ENCODE data around the gene BRIP1. TPM values are rescaled to one million over a fixed set of nuclear protein-coding genes. Genes with fewer than 3 reads are reported as not detected.

Gene BRIP1
- total RNA-seq, 3 donors from 2014 or later (not counting 1 experiment from before 2014, with no cell fraction given), result 2.7 to 3.7 (median 2.9) TPM

GRCh38 chr17:61645920-61646319 is 217.4 kb downstream of the BRIP1 start:
- Mint-ChIP-seq H3K36me3 (peaks cover 5% of the 10 kb centered on the region), H3K27ac (no peak overlapping the region), H3K9me3 (peaks cover 3% of the 10 kb centered on the region in 2 donors), H3K4me1 (no peaks in the 10 kb centered on the region), H3K27me3 (ENCODE audit: low read depth in 2 of 2) (peaks cover 13 to 29% of the 10 kb centered on the region in 2 donors), H3K4me3 (no peak overlapping the region)
- H3K27me3 ChIP-seq (ENCODE audit: control insufficient read depth, insufficient read depth, low read length), result no peaks in the 10 kb centered on the region
- H3K4me1 ChIP-seq (ENCODE audit: control insufficient read depth, insufficient read depth, low read length), result no peaks in the 10 kb centered on the region
- 96% methylated on average over 2 of the region's 3 CpGs for WGBS (ENCODE audit: insufficient coverage)
- TF ChIP-seq CTCF (IDR thresholded peaks at IDR 0.05), result no peak
- H3K36me3 ChIP-seq (ENCODE audit: control insufficient read depth, insufficient read depth, low read length), result no peaks in the 10 kb centered on the region
- no peak overlapping the region for H3K4me3 ChIP-seq (ENCODE audit: low read length)
- H3K27ac ChIP-seq (ENCODE audit: low read length), result no peak overlapping the region
- H3K9me3 ChIP-seq (ENCODE audit: control insufficient read depth, insufficient read depth, low read length), result no peaks in the 10 kb centered on the region
- DNase-seq (no peak), ATAC-seq (no peak)
- intact Hi-C loops (cut with micrococcal nuclease), result no loop called here

GRCh38 chr17:61644800-61645774 is 218.2 kb downstream of the BRIP1 start:
- H3K27ac Mint-ChIP-seq, result no peak overlapping the region
- no peak overlapping the region for H3K4me3 ChIP-seq (ENCODE audit: low read length)
- no CpG with 5 or more reads among the region's 2 CpGs for WGBS (ENCODE audit: insufficient coverage)
- no peaks in the 10 kb centered on the region for H3K9me3 Mint-ChIP-seq
- no peaks in the 10 kb centered on the region for H3K36me3 Mint-ChIP-seq
- H3K4me1 Mint-ChIP-seq, result no peaks in the 10 kb centered on the region
- intact Hi-C loops (cut with micrococcal nuclease), result no loop called here
- H3K4me1 ChIP-seq (ENCODE audit: control insufficient read depth, insufficient read depth, low read length), result no peaks in the 10 kb centered on the region
- DNase-seq, result no peak
- no peaks in the 10 kb centered on the region for H3K9me3 ChIP-seq (ENCODE audit: control insufficient read depth, insufficient read depth, low read length)
- no peak overlapping the region for H3K4me3 Mint-ChIP-seq
- no peak overlapping the region for H3K27ac ChIP-seq (ENCODE audit: low read length)
- no peaks in the 10 kb centered on the region for H3K27me3 ChIP-seq (ENCODE audit: control insufficient read depth, insufficient read depth, low read length)
- TF ChIP-seq CTCF (IDR thresholded peaks at IDR 0.05), result no peak
- peaks cover 10 to 27% of the 10 kb centered on the region in 2 donors for H3K27me3 Mint-ChIP-seq (ENCODE audit: low read depth in 2 of 2)
- ATAC-seq, result no peak
- H3K36me3 ChIP-seq (ENCODE audit: control insufficient read depth, insufficient read depth, low read length), result no peaks in the 10 kb centered on the region

- H3K36me3 Mint-ChIP-seq, result no peaks in the 10 kb centered on the region
- intact Hi-C loops (cut with micrococcal nuclease), result no loop called here
- TF ChIP-seq CTCF (IDR thresholded peaks at IDR 0.05), result no peak
- Histone ChIP-seq H3K27me3 (ENCODE audit: control insufficient read depth, insufficient read depth, low read length) (no peaks in the 10 kb centered on the region), H3K4me3 (ENCODE audit: low read length) (no peak overlapping the region), H3K4me1 (ENCODE audit: control insufficient read depth, insufficient read depth, low read length) (no peaks in the 10 kb centered on the region), H3K27ac (ENCODE audit: low read length) (no peak overlapping the region), H3K9me3 (ENCODE audit: control insufficient read depth, insufficient read depth, low read length) (no peaks in the 10 kb centered on the region), H3K36me3 (ENCODE audit: control insufficient read depth, insufficient read depth, low read length) (no peaks in the 10 kb centered on the region)
- peaks cover 19 to 50% of the 10 kb centered on the region in 2 donors for H3K27me3 Mint-ChIP-seq (ENCODE audit: low read depth in 2 of 2)
- no peaks in the 10 kb centered on the region for H3K4me1 Mint-ChIP-seq
- no peaks in the 10 kb centered on the region for H3K9me3 Mint-ChIP-seq
- H3K4me3 Mint-ChIP-seq, result no peak overlapping the region
- no peak for ATAC-seq
- no peak overlapping the region for H3K27ac Mint-ChIP-seq
- DNase-seq, result no peak
- WGBS (ENCODE audit: insufficient coverage), result no CpG with 5 or more reads among the region's 2 CpGs
Observed at GRCh38 chr17:61642768-61643167, 220.6 kb downstream of the BRIP1 start.
